PC-9 (cell line): ENCODE data around the gene RNF5. TPM values are rescaled to one million over a fixed set of nuclear protein-coding genes. Genes with fewer than 3 reads are reported as not detected.
A peak's percentile ranks its signal among the peaks of the same experiment; 100 is the strongest.

Experiments
- BruUV-seq: library from RNA; stranded (reverse); fragments of 400-500 nt; replicated peaks from 2 replicates; lab custom pipeline; 2021; lab: Mats Ljungman, UMichigan
- CTCF ChIA-PET: fragments of 300-600 bp; sonication (Branson Sonifier 250); formaldehyde crosslinking; loops from one replicate; lab custom pipeline; 2022; ENCODE audit warnings: antibody characterized with exemption; lab: Charles Lee
- POLR2A ChIA-PET: fragments of 300-600 bp; sonication (Branson Sonifier 250); formaldehyde crosslinking; loops from one replicate; lab custom pipeline; 2022; ENCODE audit warnings: antibody characterized with exemption; ENCODE audit not compliant: unreplicated experiment; lab: Charles Lee
- DNase-seq, 2 experiments: peaks; one replicate each; pipeline versions ENCODE4 v3.0.0 to v3.0.0-alpha.2; 2015 to 2022; ENCODE audit warnings: mixed read lengths in 1 of 2
- H2AFZ ChIP-seq: fragments of 200-600 bp; sonication (generic); 2 replicates; pipeline ENCODE4 v1.8.1; 2017; ENCODE audit warnings: antibody characterized with exemption
- H3F3A ChIP-seq: fragments of 200-600 bp; sonication (generic); 2 replicates; pipeline ENCODE4 v1.8.1; 2017; ENCODE audit warnings: antibody characterized with exemption, mild to moderate bottlenecking, low read depth; ENCODE audit not compliant: insufficient read depth
- H3K27ac ChIP-seq: fragments of 200-600 bp; sonication (generic); 2 replicates; pipeline ENCODE4 v1.6.1; 2016; ENCODE audit warnings: mixed run types
- H3K27me3 ChIP-seq: fragments of 200-600 bp; sonication (generic); 2 replicates; pipeline ENCODE4 v1.6.1; 2016; ENCODE audit warnings: low read depth, mixed run types; ENCODE audit not compliant: insufficient read depth
- H3K36me3 ChIP-seq: fragments of 200-600 bp; sonication (generic); 2 replicates; pipeline ENCODE4 v1.6.1; 2016; ENCODE audit warnings: low read depth, mixed run types
- H3K4me1 ChIP-seq: fragments of 200-600 bp; sonication (generic); replicated peaks from 2 replicates; pipeline ENCODE4 v1.6.1; 2016; ENCODE audit warnings: mixed run types; ENCODE audit not compliant: insufficient read depth
- H3K4me2 ChIP-seq: fragments of 200-600 bp; sonication (generic); 2 replicates; pipeline ENCODE4 v1.6.1; 2017; ENCODE audit warnings: mixed run types
- H3K4me3 ChIP-seq: fragments of 200-600 bp; sonication (generic); 2 replicates; pipeline ENCODE4 v1.6.1; 2016; ENCODE audit warnings: mixed run types
- H3K79me2 ChIP-seq: fragments of 200-600 bp; sonication (generic); 2 replicates; pipeline ENCODE4 v1.6.1; 2017; ENCODE audit warnings: low read depth, mixed run types
- H3K9me2 ChIP-seq: fragments of 200-600 bp; sonication (generic); 2 replicates; pipeline ENCODE4 v1.8.1; 2017; ENCODE audit warnings: mild to moderate bottlenecking; ENCODE audit not compliant: insufficient read depth
- H3K9me3 ChIP-seq: fragments of 200-600 bp; sonication (generic); 2 replicates; pipeline ENCODE4 v1.8.1; 2016; ENCODE audit warnings: low read depth; ENCODE audit not compliant: insufficient read depth
- H4K20me1 ChIP-seq: fragments of 200-600 bp; sonication (generic); 2 replicates; pipeline ENCODE4 v1.8.1; 2017; ENCODE audit not compliant: insufficient read depth
- CTCF ChIP-seq: fragments of 200-600 bp; sonication (generic); conservative IDR thresholded peaks from 2 replicates; pipeline ENCODE4 v1.6.1; 2017; ENCODE audit warnings: mixed run types, antibody characterized with exemption, mild to moderate bottlenecking, moderate library complexity
- EZH2 ChIP-seq: fragments of 200-600 bp; sonication (generic); IDR thresholded peaks from 2 replicates; pipeline ENCODE4 v1.8.0; 2017; ENCODE audit warnings: antibody characterized with exemption, low read depth
- intact Hi-C: fragments of 100-400 bp; cut with micrococcal nuclease; formaldehyde crosslinking; loops from one replicate; pipeline ENCODE4 v1.10.0; 2022; ENCODE audit not compliant: unreplicated experiment
- total RNA-seq: library from RNA; stranded (reverse); gene quantifications from 2 replicates; pipeline ENCODE4 v1.2.3, GENCODE V29; 2021

RNF5 gene
- total RNA-seq, 1 experiment from 2014 or later: 45.6 TPM

GRCh38 chr6:32171234-32171633 lies 7.0 kb upstream of the RNF5 start:
- peaks cover 18% of the 10 kb centered on the region for H3K79me2 ChIP-seq
- H3K4me3 ChIP-seq: no peak overlapping the region
- H3K9me2 ChIP-seq: no peaks in the 10 kb centered on the region
- DNase-seq: no peak
- no peaks in the 10 kb centered on the region for H3K27me3 ChIP-seq
- intact Hi-C loops: loop anchor here (10.0 kb wide), 1 partner anchor 506 kb away; the partner anchor contains the start of genes C6orf47, CSNK2B, GPANK1 and LY6G5B
- no peak overlapping the region for H3K27ac ChIP-seq
- no peaks in the 10 kb centered on the region for H3K36me3 ChIP-seq
- peaks cover 17% of the 10 kb centered on the region for H3K4me1 ChIP-seq
- no peak overlapping the region for H2AFZ ChIP-seq
- BruUV-seq: no TSS peak
- H3K9me3 ChIP-seq: no peaks in the 10 kb centered on the region
- CTCF ChIA-PET: no interaction called here
- no peaks in the 10 kb centered on the region for H4K20me1 ChIP-seq
- POLR2A ChIA-PET: no interaction called here
- TF ChIP-seq EZH2: no peak
- no peak for TF ChIP-seq CTCF
- peaks cover 15% of the 10 kb centered on the region; the same call in 1 of the 2 replicates for H3F3A ChIP-seq
- H3K4me2 ChIP-seq: no peak overlapping the region

GRCh38 chr6:32173051-32173727 lies 5.0 kb upstream of the RNF5 start:
- H3F3A ChIP-seq: peaks cover 23% of the 10 kb centered on the region; the same call in 1 of the 2 replicates
- no peaks in the 10 kb centered on the region for H3K9me3 ChIP-seq
- H3K36me3 ChIP-seq: no peaks in the 10 kb centered on the region
- DNase-seq: no peak
- ChIA-PET CTCF (no interaction called here), POLR2A (no interaction called here)
- peaks cover 18% of the 10 kb centered on the region for H3K79me2 ChIP-seq
- no peak overlapping the region for H2AFZ ChIP-seq
- H3K9me2 ChIP-seq: no peaks in the 10 kb centered on the region
- H4K20me1 ChIP-seq: no peaks in the 10 kb centered on the region
- no TSS peak for BruUV-seq
- no peak overlapping the region for H3K27ac ChIP-seq
- H3K4me2 ChIP-seq: no peak overlapping the region
- H3K4me3 ChIP-seq: no peak overlapping the region
- intact Hi-C loops: loop anchor here (10.0 kb wide), 1 partner anchor 508 kb away; the partner anchor contains the start of genes C6orf47, CSNK2B, GPANK1 and LY6G5B
- no peaks in the 10 kb centered on the region for H3K27me3 ChIP-seq
- H3K4me1 ChIP-seq: peaks cover 24% of the 10 kb centered on the region
- TF ChIP-seq EZH2: no peak
- TF ChIP-seq CTCF: no peak

GRCh38 chr6:32174416-32174815 lies 3.8 kb upstream of the RNF5 start:
- intact Hi-C loops: loop anchor here (10.0 kb wide), 1 partner anchor 510 kb away; the partner anchor contains the start of genes C6orf47, CSNK2B, GPANK1 and LY6G5B
- Histone ChIP-seq H3K4me2 (peak overlapping the region; percentile 83), H3F3A (peaks cover 17% of the 10 kb centered on the region; the same call in 1 of the 2 replicates), H3K36me3 (no peaks in the 10 kb centered on the region), H3K27me3 (no peaks in the 10 kb centered on the region), H4K20me1 (no peaks in the 10 kb centered on the region), H3K27ac (no peak overlapping the region), H3K9me3 (no peaks in the 10 kb centered on the region), H3K79me2 (peaks cover 27% of the 10 kb centered on the region), H3K4me1 (peaks cover 28% of the 10 kb centered on the region), H3K4me3 (no peak overlapping the region), H2AFZ (no peak overlapping the region), H3K9me2 (no peaks in the 10 kb centered on the region)
- POLR2A ChIA-PET: no interaction called here
- CTCF ChIA-PET: no interaction called here
- TF ChIP-seq EZH2 (no peak), CTCF (no peak)
- BruUV-seq: no TSS peak
- DNase-seq: no peak
